Measurements from ENCODE around the gene DOCK9.

- TF ChIP-seq CTCF (conservative IDR thresholded peaks at IDR 0.05 in 1 of 2, IDR thresholded peaks at IDR 0.05 in 1 of 2; ENCODE audit: extremely low read depth in 1 of 2, insufficient read depth in 1 of 2, low read depth in 1 of 2, low read length in 2 of 2): no peak
- TF ChIP-seq EZH2 (IDR thresholded peaks at IDR 0.05; ENCODE audit: borderline replicate concordance, low read length): no peak
Observed at GRCh38 chr13:98959786-98960605, 17.9 kb downstream of the DOCK9 start.

All from mammary epithelial cell (primary cell).